Endodermal cell (in vitro differentiated cells): ENCODE data around the gene STUM. TPM values are rescaled to one million over a fixed set of nuclear protein-coding genes. Genes with fewer than 3 reads are reported as not detected.

Experiments
- DNase-seq: peaks from one replicate; pipeline ENCODE4 v3.0.0-alpha.2; 2017
- H3K27ac ChIP-seq: 2 replicates; pipeline ENCODE4 v1.5.1; 2013; ENCODE audit warnings: mild to moderate bottlenecking, low read depth, low read length, moderate library complexity
- H3K27me3 ChIP-seq: 2 replicates; pipeline ENCODE4 v1.6.1; 2013; ENCODE audit warnings: mild to moderate bottlenecking, low read length, moderate library complexity; ENCODE audit not compliant: insufficient read depth, control insufficient read depth, poor library complexity, severe bottlenecking
- H3K36me3 ChIP-seq: 2 replicates; pipeline ENCODE4 v1.7.0; 2013; ENCODE audit warnings: mild to moderate bottlenecking, low read length, moderate library complexity; ENCODE audit not compliant: control insufficient read depth, insufficient read depth
- H3K4me1 ChIP-seq: one replicate; pipeline ENCODE4 v1.7.0; 2013; ENCODE audit warnings: low read length; ENCODE audit not compliant: control insufficient read depth, insufficient read depth
- H3K4me3 ChIP-seq: 2 replicates; pipeline ENCODE4 v1.5.1; 2013; ENCODE audit warnings: mild to moderate bottlenecking, low read length, moderate library complexity
- H3K9ac ChIP-seq: 2 replicates; pipeline ENCODE4 v1.6.1; 2013; ENCODE audit warnings: mild to moderate bottlenecking, low read length, moderate library complexity; ENCODE audit not compliant: poor library complexity, severe bottlenecking; ENCODE audit errors: extremely low read depth
- H3K9me3 ChIP-seq: 2 replicates; pipeline ENCODE4 v1.6.1; 2013; ENCODE audit warnings: mild to moderate bottlenecking, low read length, moderate library complexity; ENCODE audit not compliant: control insufficient read depth
- H3K27ac Mint-ChIP-seq: 2 replicates; pipeline ENCODE4 v1.8.0; 2020; ENCODE audit warnings: mixed read lengths
- H3K27me3 Mint-ChIP-seq: 2 replicates; pipeline ENCODE4 v1.8.0; 2021; ENCODE audit warnings: mild to moderate bottlenecking, mixed read lengths; ENCODE audit not compliant: insufficient read depth
- H3K36me3 Mint-ChIP-seq: 2 replicates; pipeline ENCODE4 v1.8.0; 2020; ENCODE audit warnings: low read depth, mixed read lengths
- H3K4me1 Mint-ChIP-seq: 2 replicates; pipeline ENCODE4 v1.8.0; 2020; ENCODE audit warnings: mixed read lengths
- H3K4me3 Mint-ChIP-seq: 2 replicates; pipeline ENCODE4 v1.8.0; 2020; ENCODE audit warnings: mild to moderate bottlenecking, moderate library complexity, mixed read lengths
- H3K9me3 Mint-ChIP-seq: 2 replicates; pipeline ENCODE4 v1.8.0; 2020; ENCODE audit warnings: mild to moderate bottlenecking, mixed read lengths
- CTCF ChIP-seq: fragments of 200-600 bp; sonication (generic); conservative IDR thresholded peaks from 2 replicates; pipeline ENCODE4 v1.5.0; 2021; ENCODE audit warnings: antibody characterized with exemption, mild to moderate bottlenecking
- WGBS, 2 experiments: methylation state at CpG; one replicate each; pipeline versions ENCODE4 v1.1.5 to v1.1.7; 2013; ENCODE audit warnings: missing lambda C conversion rate in 2 of 2, mixed read lengths in 1 of 2; ENCODE audit not compliant: insufficient coverage in 1 of 2, insufficient read length in 1 of 2; 5-methylcytosine and 5-hydroxymethylcytosine counted together
- total RNA-seq, 2 donors: library from RNA; stranded (reverse); fragmentation: NEBNext Ultra II Directional in 1 of 2; extraction: Animal tissue kit (Norgen Biotek cat#: 25700) in 1 of 2; gene quantifications; 2 replicates in 1 of 2; 3 replicates in 1 of 2; pipeline ENCODE4 v1.2.1, GENCODE V29; 2021

The STUM gene
- total RNA-seq, 2 donors from 2014 or later: 0.04 to 0.20 TPM

- Histone ChIP-seq H3K9me3 (no peaks in the 10 kb centered on the region), H3K4me1 (peaks cover 22% of the 10 kb centered on the region), H3K9ac (no peak overlapping the region), H3K27ac (peak overlapping the region; percentile 4), H3K27me3 (no peaks in the 10 kb centered on the region), H3K4me3 (no peak overlapping the region), H3K36me3 (no peaks in the 10 kb centered on the region)
- Mint-ChIP-seq H3K4me3 (no peak overlapping the region), H3K27me3 (no peaks in the 10 kb centered on the region), H3K36me3 (no peaks in the 10 kb centered on the region), H3K27ac (no peak overlapping the region), H3K4me1 (peaks cover 49% of the 10 kb centered on the region), H3K9me3 (no peaks in the 10 kb centered on the region)
- DNase-seq: peak; percentile 86
- TF ChIP-seq CTCF: no peak
- WGBS, 2 experiments: 79 to 88% methylated on average over 7 to 12 of the region's 12 CpGs
Observed at GRCh38 chr1:226655251-226656163, 106.9 kb downstream of the STUM start.

GRCh38 chr1:226656201-226656600, 107.6 kb downstream of the STUM start:
- Histone ChIP-seq H3K36me3 (peaks cover 2% of the 10 kb centered on the region), H3K4me3 (no peak overlapping the region), H3K27ac (peak overlapping the region; percentile 4), H3K9ac (no peak overlapping the region), H3K27me3 (no peaks in the 10 kb centered on the region), H3K4me1 (peaks cover 19% of the 10 kb centered on the region), H3K9me3 (no peaks in the 10 kb centered on the region)
- Mint-ChIP-seq H3K36me3 (no peaks in the 10 kb centered on the region), H3K4me3 (no peak overlapping the region), H3K9me3 (no peaks in the 10 kb centered on the region), H3K27ac (peak overlapping the region; percentile 9), H3K27me3 (no peaks in the 10 kb centered on the region), H3K4me1 (peaks cover 49% of the 10 kb centered on the region)
- 67 to 68% methylated on average over 4 of the region's 4 CpGs for WGBS, 2 experiments
- no peak for TF ChIP-seq CTCF
- peak; percentile 76 for DNase-seq

DNA sequence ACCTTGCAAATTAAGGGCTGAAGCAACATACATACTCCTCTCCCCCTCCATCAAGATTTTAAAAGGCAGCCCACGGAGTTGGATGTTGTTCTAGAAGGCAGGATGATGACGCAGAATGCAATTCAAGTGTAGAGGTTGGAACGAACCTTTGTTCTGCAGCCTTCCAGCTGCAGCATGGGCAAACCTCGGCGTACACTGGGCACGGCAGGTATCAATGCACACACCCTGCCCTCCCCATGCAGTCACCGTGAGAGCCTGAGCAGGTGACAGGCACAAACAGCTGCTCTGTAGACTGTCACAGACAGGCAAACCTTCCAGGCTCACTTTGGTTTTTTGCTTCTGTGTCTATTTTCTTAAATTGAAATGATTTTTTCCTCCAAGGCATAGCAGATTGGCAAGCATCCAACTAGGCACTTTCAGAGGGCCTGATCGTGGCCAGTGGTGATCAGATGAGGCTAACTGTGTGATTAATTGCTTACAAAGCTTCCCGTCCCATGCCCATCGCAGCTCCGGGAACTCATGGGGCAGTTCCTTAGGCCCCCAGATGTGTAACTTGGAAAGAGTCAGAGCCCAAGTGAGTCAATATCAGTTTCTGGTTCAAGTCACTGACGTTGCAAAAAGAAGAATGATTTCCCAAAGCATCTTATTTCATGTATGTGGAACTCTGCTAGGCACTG, 108.2 kb downstream of the STUM start:
- H3K36me3 ChIP-seq: peaks cover 6% of the 10 kb centered on the region
- H3K27ac Mint-ChIP-seq: peak overlapping the region; percentile 9
- TF ChIP-seq CTCF: no peak
- no peak for DNase-seq
- no peaks in the 10 kb centered on the region for H3K36me3 Mint-ChIP-seq
- no peaks in the 10 kb centered on the region for H3K27me3 Mint-ChIP-seq
- no peaks in the 10 kb centered on the region for H3K9me3 ChIP-seq
- peaks cover 49% of the 10 kb centered on the region for H3K4me1 Mint-ChIP-seq
- H3K4me1 ChIP-seq: peaks cover 19% of the 10 kb centered on the region
- no peaks in the 10 kb centered on the region for H3K9me3 Mint-ChIP-seq
- H3K9ac ChIP-seq: no peak overlapping the region
- no peak overlapping the region for H3K4me3 Mint-ChIP-seq
- 90 to 92% methylated on average over 12 of the region's 12 CpGs for WGBS, 2 experiments
- no peak overlapping the region for H3K27ac ChIP-seq
- H3K4me3 ChIP-seq: no peak overlapping the region
- H3K27me3 ChIP-seq: no peaks in the 10 kb centered on the region
